Measurements from ENCODE around the gene ZCCHC24.

Gene ZCCHC24

DNA sequence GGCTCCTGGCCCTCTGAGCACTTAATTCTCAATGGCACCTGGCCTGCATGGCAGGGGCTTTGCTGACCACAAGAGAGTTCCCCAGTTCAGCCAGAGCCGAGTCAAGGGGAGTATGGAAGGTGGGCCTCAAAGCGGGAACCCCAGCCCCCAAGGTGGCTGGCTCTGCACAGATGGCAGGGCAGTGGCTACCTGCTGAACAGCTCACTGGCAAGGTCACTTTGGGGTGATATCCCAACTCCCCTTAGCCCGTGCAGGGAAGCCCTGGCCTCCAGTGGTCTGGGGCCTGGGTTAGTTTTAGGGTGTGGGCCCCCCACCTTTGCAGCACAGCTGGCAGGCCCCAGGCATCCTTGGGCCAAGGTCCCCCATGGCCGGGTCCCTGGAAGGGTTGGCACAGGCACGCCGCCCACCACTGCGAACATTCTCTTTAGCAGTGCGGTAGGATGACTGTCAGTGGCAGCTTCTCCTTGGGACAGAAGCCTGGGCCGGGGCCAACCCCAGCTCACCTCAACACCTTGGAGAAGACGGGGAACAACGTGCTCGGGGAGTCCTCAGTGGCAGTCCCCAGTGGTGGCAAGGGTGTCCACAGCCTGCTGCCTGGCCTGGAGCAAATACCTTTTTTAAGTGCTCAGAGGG lies 61.3 kb downstream of the ZCCHC24 start:
- DNase-seq (ENCODE audit: low spot score), result no peak

GRCh38 chr10:79382491-79382941 lies 62.9 kb downstream of the ZCCHC24 start:
- no peak for DNase-seq (ENCODE audit: low spot score)

- DNase-seq (ENCODE audit: low spot score), result peak; percentile 68
Observed at GRCh38 chr10:79381804-79382221, 63.6 kb downstream of the ZCCHC24 start.

GRCh38 chr10:79380946-79381721 lies 64.3 kb downstream of the ZCCHC24 start:
- no peak for DNase-seq (ENCODE audit: low spot score)

DNA sequence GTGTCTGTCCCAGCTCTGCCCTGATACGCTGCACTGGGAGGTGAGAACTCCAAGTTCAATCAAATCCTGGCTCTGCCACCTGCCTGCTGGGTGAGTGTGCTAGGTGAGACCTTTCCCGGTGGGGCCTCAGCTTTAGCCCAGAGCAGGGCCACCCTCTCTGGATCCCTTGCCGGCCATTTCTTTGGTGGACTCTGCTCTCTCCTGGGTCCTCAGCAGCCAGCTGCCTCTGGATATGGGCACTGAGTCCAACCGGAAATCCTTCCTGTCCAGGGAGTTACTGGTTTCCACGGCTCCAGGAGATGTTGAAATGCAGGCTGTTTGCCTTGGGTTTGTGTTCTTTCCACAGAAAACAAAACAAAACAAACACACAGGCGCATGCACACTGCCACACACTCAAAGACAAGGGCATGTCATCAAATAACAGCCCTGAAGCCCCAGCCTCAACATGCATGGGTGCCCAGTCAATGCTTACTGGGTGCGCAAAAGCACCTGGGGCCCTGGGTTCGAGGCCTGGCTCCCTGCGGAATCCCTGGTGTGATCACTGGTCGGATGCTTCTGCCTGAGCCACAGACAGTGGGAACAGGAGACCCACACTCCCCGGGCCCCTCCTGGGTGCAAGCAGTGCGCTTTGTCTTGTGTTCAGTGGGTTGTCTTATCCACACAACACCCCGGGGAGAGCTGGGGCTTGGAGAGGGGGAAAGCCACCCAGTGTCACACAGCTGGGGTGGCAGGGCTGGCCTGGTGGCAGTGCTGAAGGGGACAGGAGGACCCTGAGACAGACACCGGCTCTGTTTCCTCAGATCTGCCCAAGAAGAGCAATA lies 65.1 kb downstream of the ZCCHC24 start:
- DNase-seq (ENCODE audit: low spot score), result peak; percentile 71

DNA sequence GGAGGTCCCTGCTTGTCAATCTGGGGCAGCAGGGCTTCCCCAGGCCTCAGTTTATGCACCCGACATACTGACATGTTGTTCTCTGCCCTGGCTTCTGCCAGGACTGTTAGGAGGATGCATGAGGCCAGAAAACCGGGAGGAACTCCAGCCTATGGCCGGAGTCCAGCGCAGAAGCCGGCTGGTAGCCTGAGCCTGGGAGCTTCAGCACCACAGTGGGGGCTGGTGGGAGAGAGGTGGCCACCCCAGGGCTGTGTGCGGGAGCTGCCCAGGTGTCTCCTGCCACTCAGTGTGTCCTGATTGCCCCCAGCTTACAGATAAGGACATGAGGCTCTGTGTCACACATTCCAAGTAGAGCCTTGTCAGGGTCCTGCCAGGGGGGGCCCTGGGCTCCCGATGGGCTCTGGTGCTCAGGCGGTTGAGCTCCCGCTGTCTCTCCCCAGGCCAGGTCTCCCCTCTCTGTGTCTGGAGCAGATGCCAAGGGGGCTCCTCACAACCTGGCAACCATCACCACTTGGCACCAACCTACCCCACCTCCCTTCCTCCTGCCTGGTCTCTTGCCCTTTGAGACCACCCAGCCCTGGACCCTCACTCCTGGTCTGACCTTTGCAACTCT lies 65.8 kb downstream of the ZCCHC24 start:
- peak; percentile 68 for DNase-seq (ENCODE audit: low spot score)

- no peak for DNase-seq (ENCODE audit: low spot score)
Observed at GRCh38 chr10:79378647-79379511, 66.5 kb downstream of the ZCCHC24 start.

DNA sequence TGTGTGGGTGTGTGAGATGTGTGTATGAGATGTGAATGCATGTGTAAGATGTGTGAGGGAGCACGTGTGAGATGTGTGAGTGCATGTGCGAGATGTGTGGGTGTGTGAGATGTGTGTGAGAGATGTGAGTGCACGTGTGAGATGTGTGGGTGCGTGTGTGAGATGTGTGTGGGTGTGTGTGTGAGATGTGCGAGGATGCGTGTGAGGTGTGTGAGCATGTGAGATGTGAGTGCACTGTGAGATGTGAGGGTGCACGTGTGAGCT lies 67.1 kb downstream of the ZCCHC24 start:
- DNase-seq (ENCODE audit: low spot score), result no peak

- DNase-seq (ENCODE audit: low spot score), result no peak
Observed at GRCh38 chr10:79377557-79378382, 67.7 kb downstream of the ZCCHC24 start.

- no peak for DNase-seq (ENCODE audit: low spot score)
Observed at GRCh38 chr10:79376751-79377556, 68.5 kb downstream of the ZCCHC24 start.

DNA sequence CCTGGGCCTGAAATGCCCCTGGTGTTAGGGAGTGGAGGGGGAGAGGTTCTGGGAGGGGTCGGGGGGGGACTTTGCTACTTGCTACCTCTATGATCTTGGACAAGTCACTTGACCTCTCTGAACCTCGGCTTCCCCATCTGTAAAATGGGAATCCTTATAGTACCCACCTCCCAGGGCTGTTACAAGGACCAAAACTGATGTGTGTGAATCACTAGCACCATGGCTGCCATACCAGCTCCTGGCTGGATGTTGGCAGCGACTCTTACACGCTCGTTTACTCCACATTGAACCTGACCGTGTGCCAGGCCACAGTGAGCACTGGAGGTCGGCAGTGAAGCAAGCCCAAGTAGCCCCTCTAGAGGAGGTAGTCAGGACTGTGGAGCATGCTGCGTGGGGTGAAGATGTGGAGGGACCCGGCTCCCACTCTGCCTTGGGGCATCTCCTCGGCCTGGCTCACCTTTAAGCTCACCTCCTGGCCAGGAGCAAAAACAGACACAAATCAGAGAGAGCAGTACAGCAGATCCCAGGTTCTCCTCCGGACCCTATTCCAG lies 69.3 kb downstream of the ZCCHC24 start:
- no peak for DNase-seq (ENCODE audit: low spot score)

DNA sequence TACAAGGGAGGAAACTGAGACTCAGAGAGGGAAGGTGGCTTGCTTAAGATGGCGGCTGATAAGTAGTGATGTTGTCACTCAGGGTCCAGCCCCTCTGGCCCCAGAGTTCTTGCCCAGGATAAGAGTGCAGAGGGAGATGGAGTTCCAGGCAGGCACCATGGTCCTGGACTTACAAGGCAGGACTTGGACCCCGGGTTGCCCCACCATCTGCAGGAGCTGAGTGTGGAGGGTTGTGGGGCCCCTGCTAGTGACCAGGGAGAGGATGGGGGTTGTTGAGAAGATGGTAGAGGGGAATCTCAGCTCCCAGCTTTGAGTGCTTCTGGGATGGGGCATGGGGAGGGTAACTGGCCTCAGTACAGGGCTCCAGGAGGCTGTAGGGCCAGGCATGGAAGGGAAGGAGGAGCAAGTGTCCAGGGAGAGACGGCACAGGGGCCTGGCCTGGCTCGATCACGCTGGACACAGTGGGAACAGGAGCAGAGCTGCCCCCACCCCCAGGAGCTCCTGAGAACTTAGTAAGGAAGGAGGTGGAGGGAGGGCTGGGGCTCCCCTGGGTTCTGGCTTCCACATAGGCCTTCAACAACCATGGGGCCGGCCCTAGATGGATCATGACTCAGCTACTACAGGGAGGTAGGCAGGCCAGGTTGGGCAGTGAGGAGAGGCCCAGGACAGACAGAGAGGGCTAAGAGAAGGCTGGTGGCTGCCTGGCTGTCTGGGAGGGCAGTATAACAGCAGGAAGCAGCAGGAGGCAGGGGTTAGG lies 69.9 kb downstream of the ZCCHC24 start:
- no peak for DNase-seq (ENCODE audit: low spot score)

DNA sequence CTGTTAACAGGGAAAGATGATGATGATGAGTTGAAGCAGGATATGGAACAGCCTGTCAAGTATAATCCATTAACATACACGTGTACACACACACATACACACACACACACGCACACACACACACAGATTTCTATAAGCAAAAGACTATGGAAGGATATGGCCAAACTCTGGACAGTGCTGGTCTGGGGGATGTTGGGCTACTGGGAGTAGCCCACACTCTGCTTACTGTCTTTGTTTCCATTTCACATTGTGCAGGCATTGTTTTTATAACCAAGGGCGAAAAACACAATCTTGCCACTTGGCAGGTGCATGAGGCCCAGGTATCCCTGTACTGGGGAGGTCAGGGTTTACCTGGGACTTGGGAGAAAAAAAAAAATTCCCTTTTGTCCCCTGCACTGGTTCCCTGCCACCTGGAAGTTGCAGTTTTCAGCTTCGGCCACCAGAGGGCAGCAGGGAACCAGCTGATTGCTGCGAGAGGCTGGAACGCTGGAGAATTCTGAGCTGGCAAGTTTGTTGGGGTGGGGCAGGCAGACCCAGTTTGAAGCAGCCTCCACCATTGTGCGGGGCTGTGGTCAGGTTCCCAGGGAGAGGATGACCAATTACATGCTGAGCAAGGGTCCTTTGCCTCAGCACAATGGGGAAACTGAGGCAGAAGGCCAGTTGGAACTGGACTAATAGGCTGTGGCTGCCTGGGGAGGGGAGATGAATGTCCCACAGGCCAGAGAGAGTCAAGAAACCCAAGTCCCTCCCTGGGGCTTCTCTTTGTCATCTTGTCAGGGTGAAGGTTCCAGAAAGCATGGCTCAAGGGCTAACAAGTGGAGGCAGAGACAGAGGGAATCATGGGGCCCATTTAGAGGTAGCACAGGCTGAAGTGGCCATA lies 70.9 kb downstream of the ZCCHC24 start:
- peak; percentile 83 for DNase-seq (ENCODE audit: low spot score)

DNA sequence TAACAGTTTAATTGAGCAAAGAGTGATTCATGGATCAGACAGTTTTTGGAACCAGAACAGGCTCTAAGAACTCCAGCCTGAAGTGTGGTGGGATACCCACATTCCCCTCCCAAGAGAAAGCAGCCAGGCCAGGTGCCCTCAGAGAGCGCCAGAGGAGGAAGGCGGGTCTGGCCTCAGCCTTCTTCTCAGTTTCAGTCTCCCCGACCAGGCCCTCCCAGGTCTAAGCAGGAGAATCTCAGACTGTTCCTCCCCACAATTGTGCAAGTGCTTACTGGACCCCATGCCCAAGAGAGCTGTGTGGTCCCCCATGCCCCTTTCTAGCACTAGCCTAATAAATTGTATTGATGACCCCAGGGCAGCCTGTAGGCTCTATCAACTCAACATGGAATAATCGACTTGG lies 72.6 kb downstream of the ZCCHC24 start:
- no peak for DNase-seq (ENCODE audit: low spot score)

- no peak for DNase-seq (ENCODE audit: low spot score)
Observed at GRCh38 chr10:79367426-79368189, 77.8 kb downstream of the ZCCHC24 start.

- DNase-seq (ENCODE audit: low spot score), result no peak
Observed at GRCh38 chr10:79361726-79362397, 83.6 kb downstream of the ZCCHC24 start.

Data from left forelimb (tissue), 1 donor.